Omental fat pad (tissue), 4 donors: ENCODE data around the gene NDUFB6. TPM values are rescaled to one million over a fixed set of nuclear protein-coding genes. Genes with fewer than 3 reads are reported as not detected.

Experiments used
- ATAC-seq: fragments of 150-250 bp; one replicate; pipeline ENCODE4 v1.9.1; 2016; ENCODE audit warnings: mild to moderate bottlenecking, moderate library complexity; ENCODE audit not compliant: low FRiP score
- DNase-seq: peaks from one replicate; pipeline ENCODE4 v3.0.0-alpha.2; 2019; ENCODE audit warnings: low spot score
- CTCF ChIP-seq, 3 donors: fragments of 450-650 bp; IDR thresholded peaks; one replicate each; pipeline ENCODE4 v1.5.1; 2016 to 2017; ENCODE audit warnings: antibody characterized with exemption in 3 of 3, mild to moderate bottlenecking in 3 of 3, moderate library complexity in 2 of 3
- total RNA-seq, 4 donors: library from RNA; depleted of rRNA; stranded (reverse); fragments of >200 nt; gene quantifications; one replicate each; pipeline ENCODE4 v1.1.0, GENCODE V29; 2016

Gene NDUFB6
- total RNA-seq, 4 donors from 2014 or later: 26.5 to 44.1 (median 37.4) TPM

GRCh38 chr9:32590898-32591297, 17.9 kb upstream of the NDUFB6 start:
- DNase-seq (no peak), ATAC-seq (peak; percentile 32)
- no peak for TF ChIP-seq CTCF (IDR thresholded peaks at IDR 0.05)

- no peak for TF ChIP-seq CTCF (IDR thresholded peaks at IDR 0.05)
- no peak for ATAC-seq
- no peak for DNase-seq
These were observed 17.5 kb upstream of the NDUFB6 start for GRCh38 chr9:32590476-32590875.

GRCh38 chr9:32589083-32589723, 16.2 kb upstream of the NDUFB6 start:
- TF ChIP-seq CTCF (IDR thresholded peaks at IDR 0.05): no peak
- peak; percentile 73 for ATAC-seq
- no peak for DNase-seq

- TF ChIP-seq CTCF (IDR thresholded peaks at IDR 0.05): no peak
- ATAC-seq (no peak), DNase-seq (no peak)
These were observed 14.9 kb upstream of the NDUFB6 start for GRCh38 chr9:32587901-32588300.

GRCh38 chr9:32584784-32585183, 11.8 kb upstream of the NDUFB6 start:
- DNase-seq: no peak
- no peak for TF ChIP-seq CTCF (IDR thresholded peaks at IDR 0.05)
- ATAC-seq: no peak

- no peak for TF ChIP-seq CTCF (IDR thresholded peaks at IDR 0.05)
- ATAC-seq (peak; percentile 73), DNase-seq (no peak)
These were observed 8.7 kb upstream of the NDUFB6 start for GRCh38 chr9:32581512-32582143.
